SK-N-SH (cell line): ENCODE results near the gene RRM1. TPM values are rescaled to one million over a fixed set of nuclear protein-coding genes. Genes with fewer than 3 reads are reported as not detected.

Source experiments
- CTCF ChIA-PET: fragments of 300-600, 350-600 bp; formaldehyde crosslinking; extraction: SDS; loops from one replicate; lab custom pipeline; 2021; lab: Yijun Ruan, JAX
- POLR2A ChIA-PET: fragments of 350-600 bp; sonication (Branson Sonifier 250); formaldehyde crosslinking; extraction: SDS; loops from one replicate; lab custom pipeline; 2020; ENCODE audit warnings: antibody characterized with exemption, inconsistent platforms; lab: Yijun Ruan, JAX
- DNase-seq: peaks from one replicate; pipeline ENCODE4 v3.0.0; 2012
- H2AFZ ChIP-seq: fragments of 200-600 bp; sonication (generic); 2 replicates; pipeline ENCODE4 v1.8.1; 2016; ENCODE audit warnings: antibody characterized with exemption, mild to moderate bottlenecking, low read depth
- H3F3A ChIP-seq: fragments of 200-600 bp; sonication (generic); replicated peaks from 2 replicates; pipeline ENCODE3; 2016; ENCODE audit warnings: antibody characterized with exemption, mild to moderate bottlenecking; ENCODE audit not compliant: insufficient read depth
- H3K27ac ChIP-seq, 2 experiments: fragments of 200-500 bp in 1 of 2; fragments of 200-600 bp in 1 of 2; sonication (Bioruptor generic) in 1 of 2; sonication (generic), shearing (Covaris generic) in 1 of 2; 2 replicates each; pipeline versions ENCODE4 v1.5.1 to v1.6.1; 2014 to 2016; ENCODE audit warnings: low read depth in 2 of 2, inconsistent platforms in 1 of 2, low read length in 1 of 2, mild to moderate bottlenecking in 1 of 2, mixed read lengths in 1 of 2
- H3K27me3 ChIP-seq: fragments of 200-600 bp; sonication (generic), shearing (Covaris generic); 2 replicates; pipeline ENCODE4 v1.6.1; 2016; ENCODE audit warnings: mixed run types; ENCODE audit not compliant: insufficient read depth
- H3K36me3 ChIP-seq, 2 experiments: fragments of 200-500 bp in 1 of 2; fragments of 200-600 bp in 1 of 2; sonication (Bioruptor generic) in 1 of 2; sonication (generic) in 1 of 2; replicated peaks in 1 of 2; 2 replicates each; pipeline versions ENCODE3 to v1.5.1; 2014 to 2016; ENCODE audit warnings: low read length in 1 of 2, mild to moderate bottlenecking in 1 of 2; ENCODE audit not compliant: insufficient read depth in 2 of 2, control insufficient read depth in 1 of 2
- H3K4me1 ChIP-seq, 2 experiments: fragments of 200-500 bp in 1 of 2; fragments of 200-600 bp in 1 of 2; sonication (Bioruptor generic) in 1 of 2; sonication (generic), shearing (Covaris generic) in 1 of 2; 2 replicates each; pipeline versions ENCODE4 v1.5.1 to v1.6.1; 2014 to 2016; ENCODE audit warnings: low read depth in 1 of 2, low read length in 1 of 2, mixed run types in 1 of 2; ENCODE audit not compliant: insufficient read depth in 2 of 2, control insufficient read depth in 1 of 2
- H3K4me2 ChIP-seq: fragments of 200-600 bp; sonication (generic), shearing (Covaris generic); 2 replicates; pipeline ENCODE4 v1.6.1; 2017; ENCODE audit warnings: mixed run types
- H3K4me3 ChIP-seq, 2 experiments: fragments of 200-500 bp in 1 of 2; fragments of 200-600 bp in 1 of 2; sonication (Bioruptor generic) in 1 of 2; sonication (generic), shearing (Covaris generic) in 1 of 2; 2 replicates each; pipeline versions ENCODE4 v1.5.1 to v1.8.1; 2014 to 2016; ENCODE audit warnings: low read depth in 2 of 2, inconsistent platforms in 1 of 2, low read length in 1 of 2, mild to moderate bottlenecking in 1 of 2, mixed read lengths in 1 of 2, moderate library complexity in 1 of 2
- H3K79me2 ChIP-seq: fragments of 200-600 bp; sonication (generic); 2 replicates; pipeline ENCODE4 v1.8.1; 2017; ENCODE audit warnings: mild to moderate bottlenecking; ENCODE audit not compliant: insufficient read depth
- H3K9ac ChIP-seq: fragments of 200-600 bp; sonication (generic); 2 replicates; pipeline ENCODE4 v1.6.1; 2017; ENCODE audit warnings: mixed run types
- H3K9me2 ChIP-seq: fragments of 200-600 bp; sonication (generic); 2 replicates; pipeline ENCODE4 v1.6.1; 2017; ENCODE audit warnings: mixed run types
- H3K9me3 ChIP-seq: fragments of 200-600 bp; sonication (generic); 2 replicates; pipeline ENCODE4 v1.6.1; 2017; ENCODE audit warnings: mixed run types, mild to moderate bottlenecking, moderate library complexity
- H4K20me1 ChIP-seq: fragments of 200-600 bp; sonication (generic); 2 replicates; pipeline ENCODE4 v1.6.1; 2017; ENCODE audit warnings: mild to moderate bottlenecking, mixed run types; ENCODE audit not compliant: insufficient read depth
- FOXJ3 ChIP-seq: sonication (generic); formaldehyde crosslinking; IDR thresholded peaks from 2 replicates; pipeline ENCODE4 v1.5.1; 2020; ENCODE audit warnings: mild to moderate bottlenecking, missing genetic modification reagents
- GABPA ChIP-seq: IDR thresholded peaks from 2 replicates; pipeline ENCODE4 v1.4.0; 2012; ENCODE audit warnings: low read depth, mild to moderate bottlenecking
- JUND ChIP-seq: IDR thresholded peaks from 2 replicates; pipeline ENCODE4 v1.4.0; 2012
- MAX ChIP-seq: IDR thresholded peaks from 2 replicates; pipeline ENCODE4 v1.4.0; 2012; ENCODE audit warnings: low read depth
- NFIC ChIP-seq: IDR thresholded peaks from 2 replicates; pipeline ENCODE4 v1.4.0; 2012; ENCODE audit warnings: borderline replicate concordance
- NRF1 ChIP-seq: IDR thresholded peaks from 2 replicates; pipeline ENCODE4 v1.6.1; 2012; ENCODE audit warnings: low read depth, mild to moderate bottlenecking, low read length
- RAD21 ChIP-seq: IDR thresholded peaks from 2 replicates; pipeline ENCODE4 v1.6.1; 2012; ENCODE audit warnings: mild to moderate bottlenecking, low read length
- RCOR1 ChIP-seq: fragments of 150-350 bp; IDR thresholded peaks from 2 replicates; pipeline ENCODE4 v1.6.1; 2017; ENCODE audit warnings: antibody characterized with exemption, low read length
- SMC3 ChIP-seq: IDR thresholded peaks from 2 replicates; pipeline ENCODE4 v1.6.1; 2012; ENCODE audit warnings: low read depth, low read length, improper control_type of control experiment
- TEAD4 ChIP-seq: IDR thresholded peaks from 2 replicates; pipeline ENCODE4 v1.4.0; 2012; ENCODE audit warnings: mild to moderate bottlenecking, borderline replicate concordance; ENCODE audit not compliant: insufficient read depth
- YY1 ChIP-seq: IDR thresholded peaks from 2 replicates; pipeline ENCODE4 v1.4.0; 2012; ENCODE audit warnings: low read depth, mild to moderate bottlenecking
- WGBS: methylation state at CpG from one replicate; pipeline ENCODE4 v1.1.6; 2017; ENCODE audit warnings: low lambda C conversion rate; 5-methylcytosine and 5-hydroxymethylcytosine counted together
- polyA plus RNA-seq, 3 experiments: library from polyadenylated mRNA; depleted of rRNA; stranded (reverse); fragments of >200 nt; gene quantifications; 2 replicates each; pipeline ENCODE4 v1.2.3, GENCODE V29; 2012
- TF ChIP-seq, protein P1 (sequence below): fragments of 200-600 bp; sonication (generic); IDR thresholded peaks from 2 replicates; pipeline ENCODE4 v1.6.1; 2017; ENCODE audit warnings: antibody characterized with exemption, mild to moderate bottlenecking, moderate library complexity

Gene RRM1
- polyA plus RNA-seq, 1 of the 3 experiments (the other 2 are of a cell fraction): 28.2 TPM

DNA sequence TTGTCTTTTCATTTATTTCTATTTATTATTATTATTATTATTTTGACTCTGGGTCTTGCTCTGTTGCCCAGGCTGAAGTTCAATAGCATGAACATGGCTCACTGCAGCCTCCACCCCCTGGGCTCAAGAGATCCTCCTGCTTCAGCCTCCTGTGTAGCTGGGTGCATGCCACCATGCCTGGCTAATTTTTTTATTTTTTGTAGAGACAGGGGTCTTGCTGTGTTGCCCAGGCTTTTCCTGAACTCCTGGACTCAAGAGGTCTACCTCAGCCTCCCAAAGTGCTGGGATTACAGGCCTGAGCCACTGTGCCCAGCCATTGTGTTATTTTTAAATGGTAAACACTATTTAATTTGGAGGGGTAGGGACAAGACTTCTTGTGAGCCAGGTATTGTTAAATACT, 23.3 kb upstream of the RRM1 start (continued):
- TF ChIP-seq MAX (no peak), FOXJ3 (CRISPR knock-in tag) (no peak)

GRCh38 chr11:4071914-4072313, 22.7 kb upstream of the RRM1 start:
- H2AFZ ChIP-seq: no peak overlapping the region
- H3K36me3 ChIP-seq: peaks cover 0 to 3% of the 10 kb centered on the region in 2 experiments
- H3K79me2 ChIP-seq: no peaks in the 10 kb centered on the region
- POLR2A ChIA-PET: interaction anchor here (0.7 to 0.9 kb wide), 2 partner anchors 217 to 231 kb away, joined by 3 read pairs; partner anchors contain the start of gene RHOG
- H3K4me3 ChIP-seq: no peak overlapping the region
- H3K9me3 ChIP-seq: no peaks in the 10 kb centered on the region
- no peaks in the 10 kb centered on the region for H3K27me3 ChIP-seq
- H4K20me1 ChIP-seq: no peaks in the 10 kb centered on the region
- CTCF ChIA-PET: interaction anchor here (0.5 to 13.1 kb wide), 39 partner anchors 8 to 462 kb away, joined by 3 to 636 read pairs (median 8); partner anchors contain the start of genes RHOG, RRM1 and STIM1
- TF ChIP-seq SMC3 (peak; percentile 17; the same call in 1 of the 2 replicates), JUND (no peak), TEAD4 (no peak), GABPA (no peak)
- peak overlapping the region in 1 of 2 experiments; percentile 72; a peak in 2 of 4 replicates for H3K27ac ChIP-seq
- no peak overlapping the region for H3K4me2 ChIP-seq
- peaks cover 4% of the 10 kb centered on the region for H3F3A ChIP-seq
- no peaks in the 10 kb centered on the region for H3K9me2 ChIP-seq
- peaks cover 0 to 12% of the 10 kb centered on the region in 2 experiments; a peak in 2 of 4 replicates for H3K4me1 ChIP-seq
- peak; percentile 21 for DNase-seq
- H3K9ac ChIP-seq: no peak overlapping the region

DNA sequence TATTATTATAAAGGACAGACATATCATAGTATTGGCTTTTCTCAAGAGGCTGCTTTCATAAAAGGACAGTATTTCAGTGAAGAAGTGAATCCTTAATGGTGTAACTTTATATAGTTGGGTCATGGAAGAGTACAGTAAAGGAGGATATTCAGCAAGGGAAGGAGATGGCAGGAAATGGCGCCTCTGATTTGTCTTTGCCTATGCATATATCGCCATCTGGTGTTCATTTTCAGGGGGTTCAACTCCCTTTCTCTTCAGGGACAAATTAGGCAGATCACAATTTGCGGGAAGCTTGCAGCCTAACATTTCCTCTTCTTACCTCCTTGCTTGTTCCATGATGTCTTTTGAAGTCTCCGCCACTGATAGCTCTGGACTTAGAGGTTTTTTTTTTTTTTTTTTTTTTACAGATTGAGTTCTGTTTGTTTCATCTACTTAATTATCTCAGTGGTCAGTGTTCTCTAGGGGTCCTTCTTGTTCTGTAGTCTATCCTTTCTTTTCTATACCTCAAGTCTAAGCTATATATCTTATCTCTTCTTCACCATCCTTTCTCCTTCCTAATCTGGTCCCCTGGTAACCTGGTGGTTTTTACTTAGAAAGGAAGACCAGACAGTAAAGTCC, 21.8 kb upstream of the RRM1 start:
- peaks cover 4% of the 10 kb centered on the region for H3F3A ChIP-seq
- H3K9ac ChIP-seq: no peak overlapping the region
- TF ChIP-seq NRF1 (0 out of 2 replicates have a peak, but pooled peaks have one; percentile 15), YY1 (peak; percentile 81; the same call in 1 of the 2 replicates), SMC3 (peak; percentile 98), RAD21 (peak; percentile 99), RCOR1 (no peak), NFIC (no peak)
- TF ChIP-seq, protein P1, sequence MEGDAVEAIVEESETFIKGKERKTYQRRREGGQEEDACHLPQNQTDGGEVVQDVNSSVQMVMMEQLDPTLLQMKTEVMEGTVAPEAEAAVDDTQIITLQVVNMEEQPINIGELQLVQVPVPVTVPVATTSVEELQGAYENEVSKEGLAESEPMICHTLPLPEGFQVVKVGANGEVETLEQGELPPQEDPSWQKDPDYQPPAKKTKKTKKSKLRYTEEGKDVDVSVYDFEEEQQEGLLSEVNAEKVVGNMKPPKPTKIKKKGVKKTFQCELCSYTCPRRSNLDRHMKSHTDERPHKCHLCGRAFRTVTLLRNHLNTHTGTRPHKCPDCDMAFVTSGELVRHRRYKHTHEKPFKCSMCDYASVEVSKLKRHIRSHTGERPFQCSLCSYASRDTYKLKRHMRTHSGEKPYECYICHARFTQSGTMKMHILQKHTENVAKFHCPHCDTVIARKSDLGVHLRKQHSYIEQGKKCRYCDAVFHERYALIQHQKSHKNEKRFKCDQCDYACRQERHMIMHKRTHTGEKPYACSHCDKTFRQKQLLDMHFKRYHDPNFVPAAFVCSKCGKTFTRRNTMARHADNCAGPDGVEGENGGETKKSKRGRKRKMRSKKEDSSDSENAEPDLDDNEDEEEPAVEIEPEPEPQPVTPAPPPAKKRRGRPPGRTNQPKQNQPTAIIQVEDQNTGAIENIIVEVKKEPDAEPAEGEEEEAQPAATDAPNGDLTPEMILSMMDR: peak; percentile 88
- TF ChIP-seq, all 33 proteins: peak for 5
- no peak overlapping the region for H3K4me2 ChIP-seq
- H3K79me2 ChIP-seq: no peaks in the 10 kb centered on the region
- H4K20me1 ChIP-seq: no peaks in the 10 kb centered on the region
- H3K27me3 ChIP-seq: no peaks in the 10 kb centered on the region
- peak overlapping the region in 1 of 2 experiments; percentile 72; a peak in 2 of 4 replicates for H3K27ac ChIP-seq
- peaks cover 0 to 3% of the 10 kb centered on the region in 2 experiments for H3K36me3 ChIP-seq
- no peak overlapping the region; a peak in 1 of 4 replicates for H3K4me3 ChIP-seq
- peak overlapping the region; percentile 59 for H2AFZ ChIP-seq
- DNase-seq: peak; percentile 70
- CTCF ChIA-PET: interaction anchor here (0.6 to 13.1 kb wide), 66 partner anchors 9 to 462 kb away, joined by 3 to 636 read pairs (median 5); partner anchors contain the start of genes PGAP2, RHOG, RRM1 and STIM1
- H3K4me1 ChIP-seq: peaks cover 0 to 12% of the 10 kb centered on the region in 2 experiments; a peak in 2 of 4 replicates
- H3K9me3 ChIP-seq: no peaks in the 10 kb centered on the region
- H3K9me2 ChIP-seq: no peaks in the 10 kb centered on the region
- POLR2A ChIA-PET: interaction anchor here (1.6 kb wide), 1 partner anchor 217 kb away, joined by 7 read pairs; the partner anchor contains the start of gene STIM1
- WGBS: 26% methylated on average over 4 of the region's 4 CpGs
